Choroid plexus epithelial cell (primary cell): ENCODE data around the gene NECTIN2.
A peak's percentile ranks its signal among the peaks of the same experiment; 100 is the strongest.

Experiments
- DNase-seq: peaks from one replicate; pipeline ENCODE4 v3.0.0-alpha.2; 2010; ENCODE audit warnings: low read depth
- H3K4me3 ChIP-seq: 2 replicates; pipeline ENCODE4 v1.5.1; 2011; ENCODE audit warnings: low read depth, mild to moderate bottlenecking, control low read depth, low read length, moderate library complexity
- CTCF ChIP-seq: conservative IDR thresholded peaks from 2 replicates; pipeline ENCODE4 v1.5.1; 2011; ENCODE audit warnings: low read depth, mild to moderate bottlenecking, control low read depth, inconsistent platforms, low read length, moderate library complexity

NECTIN2 gene

GRCh38 chr19:44869733-44870470 is 23.8 kb downstream of the NECTIN2 start:
- no peak for TF ChIP-seq CTCF
- no peak overlapping the region for H3K4me3 ChIP-seq
- DNase-seq, result peak; percentile 77

- H3K4me3 ChIP-seq, result no peak overlapping the region
- no peak for TF ChIP-seq CTCF
- DNase-seq, result no peak
Measured at GRCh38 chr19:44871809-44872208, 25.7 kb downstream of the NECTIN2 start.

GRCh38 chr19:44872661-44873060 is 26.6 kb downstream of the NECTIN2 start:
- TF ChIP-seq CTCF, result no peak
- H3K4me3 ChIP-seq, result no peak overlapping the region
- no peak for DNase-seq

- no peak overlapping the region for H3K4me3 ChIP-seq
- no peak for TF ChIP-seq CTCF
- DNase-seq, result no peak
Measured at GRCh38 chr19:44874317-44874716, 28.2 kb downstream of the NECTIN2 start.

- peak; percentile 19 for DNase-seq
- TF ChIP-seq CTCF, result no peak
- H3K4me3 ChIP-seq, result no peak overlapping the region
Measured at GRCh38 chr19:44875666-44876451, 29.8 kb downstream of the NECTIN2 start.

GRCh38 chr19:44876930-44877535 is 30.9 kb downstream of the NECTIN2 start:
- H3K4me3 ChIP-seq, result no peak overlapping the region
- TF ChIP-seq CTCF, result no peak
- DNase-seq, result peak; percentile 28
